Mucosa of rectum (tissue), 2 donors: Measurements from ENCODE around the gene DIAPH3.

Experiments
- H3K27ac ChIP-seq, 2 donors: one replicate each; pipeline ENCODE4 v1.7.0; 2013; ENCODE audit warnings: inconsistent platforms in 2 of 2, low read depth in 2 of 2, low read length in 2 of 2
- H3K27me3 ChIP-seq, 2 donors: one replicate each; pipeline ENCODE4 v1.7.0; 2013; ENCODE audit warnings: low read length in 2 of 2; ENCODE audit not compliant: control insufficient read depth in 2 of 2, insufficient read depth in 2 of 2
- H3K36me3 ChIP-seq, 2 donors: one replicate each; pipeline ENCODE4 v1.7.0; 2013; ENCODE audit warnings: low read length in 2 of 2; ENCODE audit not compliant: control insufficient read depth in 2 of 2, insufficient read depth in 2 of 2
- H3K4me1 ChIP-seq, 2 donors: one replicate each; pipeline ENCODE4 v1.7.0; 2013; ENCODE audit warnings: low read length in 2 of 2, mild to moderate bottlenecking in 1 of 2; ENCODE audit not compliant: control insufficient read depth in 2 of 2, insufficient read depth in 2 of 2
- H3K4me3 ChIP-seq, 2 donors: one replicate each; pipeline ENCODE4 v1.7.0; 2013; ENCODE audit warnings: low read length in 2 of 2
- H3K9ac ChIP-seq, 2 donors: one replicate each; pipeline ENCODE4 v1.7.0; 2013; ENCODE audit warnings: low read length in 2 of 2, low read depth in 1 of 2, mild to moderate bottlenecking in 1 of 2
- H3K9me3 ChIP-seq, 2 donors: one replicate each; pipeline ENCODE4 v1.7.0; 2013; ENCODE audit warnings: low read length in 2 of 2; ENCODE audit not compliant: control insufficient read depth in 2 of 2
- donor health status: healthy.
- donor health status: Normal muscosa, but diverticular disease.

The DIAPH3 gene

GRCh38 chr13:60134376-60134775, 29.4 kb downstream of the DIAPH3 start:
- Histone ChIP-seq H3K36me3 (no peaks in the 10 kb centered on the region), H3K9ac (no peak overlapping the region), H3K4me3 (no peak overlapping the region), H3K27me3 (no peaks in the 10 kb centered on the region), H3K4me1 (no peaks in the 10 kb centered on the region), H3K9me3 (no peaks in the 10 kb centered on the region), H3K27ac (no peak overlapping the region)

- no peak overlapping the region for H3K9ac ChIP-seq
- H3K4me1 ChIP-seq: no peaks in the 10 kb centered on the region
- no peaks in the 10 kb centered on the region for H3K27me3 ChIP-seq
- no peak overlapping the region for H3K27ac ChIP-seq
- no peaks in the 10 kb centered on the region for H3K9me3 ChIP-seq
- H3K36me3 ChIP-seq: no peaks in the 10 kb centered on the region
- H3K4me3 ChIP-seq: no peak overlapping the region
Measured at GRCh38 chr13:60121337-60121687, 42.4 kb downstream of the DIAPH3 start.

- H3K4me1 ChIP-seq: no peaks in the 10 kb centered on the region
- H3K9me3 ChIP-seq: no peaks in the 10 kb centered on the region
- no peak overlapping the region for H3K4me3 ChIP-seq
- H3K36me3 ChIP-seq: no peaks in the 10 kb centered on the region
- no peak overlapping the region for H3K27ac ChIP-seq
- no peaks in the 10 kb centered on the region for H3K27me3 ChIP-seq
- H3K9ac ChIP-seq: no peak overlapping the region
Measured at GRCh38 chr13:60120617-60121336, 43.0 kb downstream of the DIAPH3 start.

- no peaks in the 10 kb centered on the region for H3K4me1 ChIP-seq
- no peaks in the 10 kb centered on the region for H3K36me3 ChIP-seq
- H3K27ac ChIP-seq: no peak overlapping the region
- H3K9me3 ChIP-seq: peaks cover 2 to 3% of the 10 kb centered on the region in 2 donors
- H3K4me3 ChIP-seq: no peak overlapping the region
- H3K27me3 ChIP-seq: no peaks in the 10 kb centered on the region
- H3K9ac ChIP-seq: no peak overlapping the region
Measured at GRCh38 chr13:60118696-60119400, 44.9 kb downstream of the DIAPH3 start.

- Histone ChIP-seq H3K4me1 (no peaks in the 10 kb centered on the region), H3K27ac (no peak overlapping the region), H3K9me3 (peaks cover 3 to 5% of the 10 kb centered on the region in 2 donors), H3K9ac (no peak overlapping the region), H3K4me3 (no peak overlapping the region), H3K36me3 (no peaks in the 10 kb centered on the region), H3K27me3 (no peaks in the 10 kb centered on the region)
Measured at GRCh38 chr13:60114499-60115028, 49.2 kb downstream of the DIAPH3 start.

- no peak overlapping the region for H3K9ac ChIP-seq
- H3K9me3 ChIP-seq: peaks cover 3 to 5% of the 10 kb centered on the region in 2 donors
- H3K4me1 ChIP-seq: no peaks in the 10 kb centered on the region
- no peak overlapping the region for H3K27ac ChIP-seq
- H3K4me3 ChIP-seq: no peak overlapping the region
- no peaks in the 10 kb centered on the region for H3K36me3 ChIP-seq
- no peaks in the 10 kb centered on the region for H3K27me3 ChIP-seq
Measured at GRCh38 chr13:60112771-60113170, 51.0 kb downstream of the DIAPH3 start.

- no peaks in the 10 kb centered on the region for H3K4me1 ChIP-seq
Measured at GRCh38 chr13:60111691-60112090, 52.0 kb downstream of the DIAPH3 start.

GRCh38 chr13:60109285-60109684, 54.4 kb downstream of the DIAPH3 start:
- H3K27ac ChIP-seq: no peak overlapping the region
- no peaks in the 10 kb centered on the region for H3K36me3 ChIP-seq
- H3K4me1 ChIP-seq: no peaks in the 10 kb centered on the region
- peaks cover 0 to 5% of the 10 kb centered on the region in 2 donors for H3K9me3 ChIP-seq
- H3K4me3 ChIP-seq: no peak overlapping the region
- H3K9ac ChIP-seq: no peak overlapping the region
- H3K27me3 ChIP-seq: no peaks in the 10 kb centered on the region

More at GRCh38 chr13:60111691-60112090, 52.0 kb downstream of the DIAPH3 start:
- no peaks in the 10 kb centered on the region for H3K36me3 ChIP-seq
- no peak overlapping the region for H3K4me3 ChIP-seq
- no peak overlapping the region for H3K9ac ChIP-seq
- no peak overlapping the region for H3K27ac ChIP-seq
- H3K27me3 ChIP-seq: no peaks in the 10 kb centered on the region
- peaks cover 3 to 5% of the 10 kb centered on the region in 2 donors for H3K9me3 ChIP-seq

- H3K9me3 ChIP-seq: peaks cover 0 to under 1% of the 10 kb centered on the region in 2 donors
- no peak overlapping the region for H3K4me3 ChIP-seq
- H3K27me3 ChIP-seq: no peaks in the 10 kb centered on the region
- no peaks in the 10 kb centered on the region for H3K4me1 ChIP-seq
- no peaks in the 10 kb centered on the region for H3K36me3 ChIP-seq
- H3K9ac ChIP-seq: no peak overlapping the region
- H3K27ac ChIP-seq: no peak overlapping the region
Measured at GRCh38 chr13:60108589-60108988, 55.1 kb downstream of the DIAPH3 start.

GRCh38 chr13:60099631-60100420, 63.9 kb downstream of the DIAPH3 start:
- Histone ChIP-seq H3K9ac (no peak overlapping the region), H3K36me3 (no peaks in the 10 kb centered on the region), H3K4me3 (no peak overlapping the region), H3K27ac (no peak overlapping the region), H3K4me1 (peaks cover 0 to 3% of the 10 kb centered on the region in 2 donors), H3K9me3 (no peaks in the 10 kb centered on the region), H3K27me3 (no peaks in the 10 kb centered on the region)
